Neuronal stem cell (in vitro differentiated cells): ENCODE data around the gene PSKH1.

Experiments used
- DNase-seq: peaks from one replicate; pipeline ENCODE4 v3.0.0-alpha.2; 2013; ENCODE audit warnings: low spot score
- H2AFZ ChIP-seq: one replicate; pipeline ENCODE4 v1.6.1; 2013; ENCODE audit warnings: mild to moderate bottlenecking, low read length, inconsistent platforms
- H2AK5ac ChIP-seq: 2 replicates; pipeline ENCODE4 v1.6.1; 2013; ENCODE audit warnings: low read depth, mild to moderate bottlenecking, inconsistent platforms, low read length, moderate library complexity, mixed read lengths
- H2BK120ac ChIP-seq: 2 replicates; pipeline ENCODE4 v1.6.1; 2013; ENCODE audit warnings: low read depth, mild to moderate bottlenecking, inconsistent platforms, low read length, moderate library complexity, mixed read lengths
- H2BK12ac ChIP-seq: one replicate; pipeline ENCODE4 v1.6.1; 2013; ENCODE audit warnings: low read length, inconsistent platforms
- H2BK15ac ChIP-seq: 2 replicates; pipeline ENCODE4 v1.6.1; 2013; ENCODE audit warnings: mild to moderate bottlenecking, low read length, inconsistent platforms, mixed read lengths
- H2BK5ac ChIP-seq: one replicate; pipeline ENCODE4 v1.6.1; 2013; ENCODE audit warnings: inconsistent platforms, mild to moderate bottlenecking, low read length, moderate library complexity
- H3K14ac ChIP-seq: one replicate; pipeline ENCODE4 v1.6.1; 2013; ENCODE audit warnings: low read length, inconsistent platforms
- H3K18ac ChIP-seq: 2 replicates; pipeline ENCODE4 v1.6.1; 2013; ENCODE audit warnings: low read length, inconsistent platforms
- H3K23ac ChIP-seq: 2 replicates; pipeline ENCODE4 v1.6.1; 2013; ENCODE audit warnings: low read depth, mild to moderate bottlenecking, mixed read lengths, low read length, inconsistent platforms; ENCODE audit not compliant: poor library complexity
- H3K27ac ChIP-seq: replicated peaks from 3 replicates; pipeline ENCODE4 v1.5.1; 2013; ENCODE audit warnings: low read length, inconsistent platforms
- H3K27me3 ChIP-seq, 3 experiments: 2 replicates each; pipeline ENCODE4 v1.6.1; 2013; ENCODE audit warnings: low read length in 3 of 3, mild to moderate bottlenecking in 2 of 3, inconsistent platforms in 1 of 3, low read depth in 1 of 3, mixed read lengths in 1 of 3, moderate library complexity in 1 of 3; ENCODE audit not compliant: control insufficient read depth in 3 of 3, insufficient read depth in 3 of 3
- H3K36me3 ChIP-seq, 2 donors: replicated peaks in 1 of 2; 2 replicates each; pipeline ENCODE4 v1.6.1; 2013; ENCODE audit warnings: low read length in 2 of 2; ENCODE audit not compliant: control insufficient read depth in 2 of 2, insufficient read depth in 2 of 2
- H3K4ac ChIP-seq: 2 replicates; pipeline ENCODE4 v1.6.1; 2013; ENCODE audit warnings: inconsistent platforms, mild to moderate bottlenecking, low read length, moderate library complexity
- H3K4me1 ChIP-seq, 2 donors: 1 replicate in 1 of 2; 2 replicates in 1 of 2; pipeline ENCODE4 v1.6.1; 2013; ENCODE audit warnings: low read length in 2 of 2, low read depth in 1 of 2; ENCODE audit not compliant: control insufficient read depth in 2 of 2, insufficient read depth in 1 of 2
- H3K4me2 ChIP-seq: one replicate; pipeline ENCODE4 v1.6.1; 2013; ENCODE audit warnings: mild to moderate bottlenecking, low read length, inconsistent platforms; ENCODE audit not compliant: insufficient read depth, poor library complexity, severe bottlenecking
- H3K4me3 ChIP-seq, 2 donors: 2 replicates each; pipeline ENCODE4 v1.5.1; 2013; ENCODE audit warnings: low read length in 2 of 2, mild to moderate bottlenecking in 2 of 2, inconsistent platforms in 1 of 2, moderate library complexity in 1 of 2
- H3K79me1 ChIP-seq: one replicate; pipeline ENCODE4 v1.6.1; 2013; ENCODE audit warnings: low read depth, mild to moderate bottlenecking, inconsistent platforms, low read length, moderate library complexity
- H3K9ac ChIP-seq: one replicate; pipeline ENCODE4 v1.6.1; 2013; ENCODE audit warnings: mild to moderate bottlenecking, low read depth, low read length, inconsistent platforms; ENCODE audit not compliant: poor library complexity
- H3K9me3 ChIP-seq, 2 donors: replicated peaks in 1 of 2; 2 replicates each; pipeline versions ENCODE3 to v1.6.1; 2013; ENCODE audit warnings: low read length in 2 of 2, mild to moderate bottlenecking in 2 of 2, inconsistent platforms in 1 of 2, low read depth in 1 of 2, mixed read lengths in 1 of 2, moderate library complexity in 1 of 2; ENCODE audit not compliant: control insufficient read depth in 2 of 2, insufficient read depth in 1 of 2
- H4K8ac ChIP-seq: one replicate; pipeline ENCODE4 v1.6.1; 2013; ENCODE audit warnings: low read depth, mild to moderate bottlenecking, inconsistent platforms, low read length, moderate library complexity
- H4K91ac ChIP-seq: one replicate; pipeline ENCODE4 v1.6.1; 2013; ENCODE audit warnings: low read length, low read depth, mild to moderate bottlenecking, inconsistent platforms; ENCODE audit not compliant: poor library complexity
- WGBS, 2 donors: extraction: QIAGEN DNeasy Blood & Tissue Kit; methylation state at CpG; one replicate each; pipeline ENCODE4 v1.1.7; 2013; ENCODE audit warnings: missing lambda C conversion rate in 2 of 2, mixed read lengths in 1 of 2; ENCODE audit not compliant: insufficient read length in 2 of 2, insufficient replicate concordance in 1 of 2; ENCODE audit errors: extremely low coverage in 2 of 2; 5-methylcytosine and 5-hydroxymethylcytosine counted together

PSKH1 gene

DNA sequence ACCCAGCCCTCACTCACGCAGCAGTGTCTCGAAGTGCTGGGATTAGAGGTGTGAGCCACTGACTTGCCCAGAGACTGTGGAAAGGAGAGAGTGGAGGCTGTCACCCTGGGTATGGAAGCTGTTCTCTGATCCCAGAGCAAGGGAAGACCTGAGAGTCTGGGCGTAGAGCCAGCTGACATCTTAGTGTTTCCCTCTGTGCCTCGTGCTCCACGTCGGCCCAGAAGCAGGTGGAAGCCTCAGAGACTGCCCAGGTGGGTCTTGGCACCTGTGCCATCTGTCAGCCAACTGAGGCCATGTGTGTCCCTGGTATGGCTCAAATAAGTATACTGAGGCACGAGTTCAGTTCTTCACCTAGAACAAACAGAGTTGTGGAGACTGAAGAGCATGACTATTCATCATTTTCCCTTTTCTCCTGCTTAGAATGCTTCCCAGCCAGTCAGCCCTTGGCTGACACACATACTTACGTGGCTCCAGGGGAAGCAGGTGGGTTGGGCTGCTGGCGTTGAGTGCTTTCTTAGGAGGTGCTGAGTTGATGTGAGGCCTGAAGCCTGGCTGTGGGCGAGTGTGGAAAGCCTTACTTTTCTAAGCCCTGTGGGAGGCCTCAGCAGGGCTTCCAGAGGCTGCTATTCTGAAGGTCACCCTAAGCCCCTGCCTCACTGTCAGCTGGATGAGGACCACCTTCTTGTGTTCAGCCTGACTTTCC is 30.5 kb downstream of the PSKH1 start:
- no peaks in the 10 kb centered on the region for H3K4me1 ChIP-seq
- H3K36me3 ChIP-seq, result peaks cover 13 to 53% of the 10 kb centered on the region in 2 donors
- no peak overlapping the region for H3K4me3 ChIP-seq
- H2AFZ ChIP-seq, result no peak overlapping the region
- no peak overlapping the region for H4K8ac ChIP-seq
- H2BK5ac ChIP-seq, result no peak overlapping the region
- H3K79me1 ChIP-seq, result peaks cover 18% of the 10 kb centered on the region
- H3K4ac ChIP-seq, result no peak overlapping the region
- no peaks in the 10 kb centered on the region for H3K27me3 ChIP-seq
- no peak overlapping the region for H3K27ac ChIP-seq
- no peak overlapping the region for H2AK5ac ChIP-seq
- H3K9ac ChIP-seq, result peak overlapping the region; percentile 16
- no CpG with 5 or more reads among the region's 10 CpGs for WGBS, 2 donors
- no peak for DNase-seq
- H2BK120ac ChIP-seq, result no peak overlapping the region
- H3K14ac ChIP-seq, result no peak overlapping the region
- no peak overlapping the region for H2BK12ac ChIP-seq
- peaks cover 0 to 2% of the 10 kb centered on the region in 2 donors for H3K9me3 ChIP-seq
- no peak overlapping the region for H3K18ac ChIP-seq
- no peak overlapping the region for H3K23ac ChIP-seq
- H3K4me2 ChIP-seq, result no peak overlapping the region
- no peak overlapping the region for H2BK15ac ChIP-seq
- no peak overlapping the region for H4K91ac ChIP-seq

DNA sequence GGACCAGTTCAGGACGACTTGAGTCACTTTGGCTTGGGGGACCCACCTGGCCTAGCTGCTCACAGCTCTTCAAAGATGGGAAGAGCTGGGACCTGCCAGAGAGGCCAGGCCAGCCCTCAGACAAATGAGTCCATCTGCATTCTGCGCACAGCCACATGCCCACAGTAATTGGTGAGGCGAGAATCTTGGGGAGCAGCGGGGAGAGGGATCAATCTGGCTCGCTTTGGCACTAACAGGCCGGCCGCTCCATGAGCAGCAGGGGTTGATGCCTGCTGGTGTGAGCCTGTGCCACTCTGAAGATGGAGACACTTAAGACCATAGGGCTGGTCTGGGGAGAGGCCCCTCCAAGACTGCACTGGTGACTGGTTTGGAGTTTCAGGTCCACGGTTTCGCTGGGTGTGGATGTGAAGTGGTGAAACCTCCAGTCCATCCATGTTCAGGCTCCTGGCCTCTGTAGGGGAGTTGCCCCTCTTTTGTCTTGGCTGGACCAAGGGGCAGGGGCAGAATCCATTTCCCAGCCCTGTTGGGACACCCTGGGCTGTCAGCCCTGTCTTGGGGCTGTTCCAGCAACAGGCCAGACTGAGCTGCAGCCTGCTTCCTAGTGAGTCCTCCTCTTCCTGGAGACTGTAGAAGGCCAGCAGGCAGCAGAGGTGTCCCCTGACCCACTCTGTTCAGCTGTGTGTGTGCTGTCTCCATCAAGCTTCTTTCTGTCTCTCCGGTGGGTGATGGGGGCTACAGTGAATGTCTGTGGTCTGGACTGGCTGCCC is 31.3 kb downstream of the PSKH1 start:
- no peak overlapping the region for H2AFZ ChIP-seq
- no peak overlapping the region for H3K14ac ChIP-seq
- no peak overlapping the region for H3K4me3 ChIP-seq
- no peak overlapping the region for H3K18ac ChIP-seq
- H2AK5ac ChIP-seq, result no peak overlapping the region
- no peaks in the 10 kb centered on the region for H3K27me3 ChIP-seq
- H2BK120ac ChIP-seq, result no peak overlapping the region
- no peak overlapping the region for H3K9ac ChIP-seq
- no peak overlapping the region for H4K91ac ChIP-seq
- peaks cover 12% of the 10 kb centered on the region for H3K79me1 ChIP-seq
- no peak overlapping the region for H4K8ac ChIP-seq
- DNase-seq, result no peak
- WGBS, 2 donors, result no CpG with 5 or more reads among the region's 10 CpGs
- H3K4me2 ChIP-seq, result no peak overlapping the region
- no peak overlapping the region for H3K4ac ChIP-seq
- H2BK5ac ChIP-seq, result no peak overlapping the region
- peaks cover 0 to 2% of the 10 kb centered on the region in 2 donors for H3K9me3 ChIP-seq
- peaks cover 18 to 61% of the 10 kb centered on the region in 2 donors for H3K36me3 ChIP-seq
- no peak overlapping the region for H2BK12ac ChIP-seq
- H3K27ac ChIP-seq, result no peak overlapping the region
- H2BK15ac ChIP-seq, result no peak overlapping the region
- no peak overlapping the region for H3K23ac ChIP-seq
- H3K4me1 ChIP-seq, result no peaks in the 10 kb centered on the region

DNA sequence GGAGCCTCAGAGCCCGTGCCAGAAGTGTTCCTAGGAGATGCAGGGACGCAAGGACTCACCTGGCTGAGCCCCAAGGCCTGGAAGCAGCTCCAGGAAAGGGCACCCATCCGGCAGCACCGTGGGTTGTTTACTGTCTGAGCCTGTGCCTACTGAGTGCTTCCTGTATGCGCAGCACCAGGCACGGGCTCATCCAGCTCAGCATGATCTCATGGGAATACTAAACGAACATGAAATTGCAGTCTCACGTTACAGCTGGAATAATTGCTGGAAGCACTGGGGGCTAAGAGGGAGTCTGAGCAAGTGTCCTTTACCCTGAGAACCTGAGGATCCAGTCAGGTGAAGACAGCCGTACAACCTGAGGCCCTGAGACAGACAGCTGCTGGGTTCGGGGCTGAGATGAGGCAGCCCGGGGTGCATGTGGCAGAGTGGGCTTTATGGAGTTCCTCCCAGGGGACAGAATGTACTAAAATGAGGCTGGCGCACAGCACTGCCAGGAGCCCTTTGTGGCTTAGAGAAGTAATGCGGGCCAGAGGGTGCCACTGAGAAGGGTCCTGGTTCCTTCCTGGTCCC is 33.2 kb downstream of the PSKH1 start:
- H3K9me3 ChIP-seq, result peaks cover 0 to 2% of the 10 kb centered on the region in 2 donors
- H2BK15ac ChIP-seq, result no peak overlapping the region
- no peak overlapping the region for H3K27ac ChIP-seq
- no peak overlapping the region for H2BK5ac ChIP-seq
- no peaks in the 10 kb centered on the region for H3K4me1 ChIP-seq
- H3K4me3 ChIP-seq, result no peak overlapping the region
- no peak for DNase-seq
- H3K36me3 ChIP-seq, result peaks cover 18 to 71% of the 10 kb centered on the region in 2 donors
- H3K79me1 ChIP-seq, result peaks cover 4% of the 10 kb centered on the region
- H2BK12ac ChIP-seq, result no peak overlapping the region
- H3K4ac ChIP-seq, result no peak overlapping the region
- no peak overlapping the region for H2AK5ac ChIP-seq
- no peak overlapping the region for H2BK120ac ChIP-seq
- H3K27me3 ChIP-seq, result no peaks in the 10 kb centered on the region
- H4K91ac ChIP-seq, result no peak overlapping the region
- WGBS, 2 donors, result no CpG with 5 or more reads among the region's 13 CpGs
- no peak overlapping the region for H4K8ac ChIP-seq
- no peak overlapping the region for H3K23ac ChIP-seq
- H3K18ac ChIP-seq, result no peak overlapping the region
- no peak overlapping the region for H3K14ac ChIP-seq
- H2AFZ ChIP-seq, result no peak overlapping the region
- no peak overlapping the region for H3K4me2 ChIP-seq
- no peak overlapping the region for H3K9ac ChIP-seq
